Loucy (cell line): Measurements from ENCODE around the gene SRGAP1.

ENCODE experiments used
- CTCF ChIP-seq: fragments of 200-600 bp; sonication (generic); conservative IDR thresholded peaks from 2 replicates; pipeline ENCODE4 v1.5.1; 2014; ENCODE audit warnings: mild to moderate bottlenecking, antibody characterized with exemption, low read length
- EZH2phosphoT487 ChIP-seq: fragments of 200-600 bp; IDR thresholded peaks from 2 replicates; pipeline ENCODE4 v1.6.1; 2018; ENCODE audit warnings: antibody characterized with exemption, mild to moderate bottlenecking, moderate library complexity, borderline replicate concordance

GRCh38 chr12:63934936-63935335 lies 90.4 kb downstream of the SRGAP1 start:
- TF ChIP-seq CTCF: no peak
- no peak for TF ChIP-seq EZH2phosphoT487
